ENCODE results near the gene ENTPD5.
"Not testable (repeated sequence)": the region's sequence is repeated elsewhere in the genome, so short reads cannot be mapped to it uniquely, and the experiment has no call there.

Gene ENTPD5

DNA sequence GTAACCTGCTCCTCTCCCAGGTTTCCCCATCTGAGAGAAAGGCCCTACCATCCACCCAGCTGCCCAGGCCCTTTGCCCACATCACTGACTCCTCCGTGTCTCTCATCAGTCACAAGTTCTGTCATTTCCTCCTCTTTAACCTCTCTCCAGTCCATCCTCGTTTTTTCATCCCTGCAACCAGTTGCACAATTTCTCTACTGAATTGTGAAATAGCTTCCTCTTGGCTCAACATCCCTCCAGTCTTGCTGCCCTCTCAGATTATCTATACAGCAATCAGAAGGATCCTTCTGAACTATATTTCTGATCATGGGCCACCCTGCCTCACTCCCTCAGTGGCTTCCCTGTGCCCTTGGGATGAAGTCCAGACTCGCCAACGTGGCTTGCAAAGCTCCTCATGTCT is 76.0 kb downstream of the ENTPD5 start:
- DNase-seq (ENCODE audit: low spot score), result peak; percentile 89

DNA sequence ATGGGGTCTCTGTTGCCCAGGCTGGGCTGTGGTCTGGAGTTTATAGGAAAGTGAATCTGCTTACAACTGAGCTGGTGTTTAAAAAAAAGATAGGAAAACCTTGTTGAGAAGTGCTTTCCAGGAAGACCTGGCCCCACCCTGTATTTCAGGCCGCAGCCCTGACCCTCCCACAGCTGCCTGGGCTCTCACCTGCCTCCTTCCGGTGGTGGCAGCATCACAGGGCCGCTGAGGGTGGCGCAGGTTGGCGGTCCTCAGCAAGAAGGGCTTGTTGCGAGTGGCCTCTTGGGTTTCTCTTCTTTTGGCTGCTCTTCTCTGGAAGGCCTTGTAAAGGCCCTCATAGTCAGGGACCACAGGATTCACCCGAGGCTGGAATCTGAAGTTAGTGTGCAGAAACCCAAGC is 76.9 kb downstream of the ENTPD5 start:
- no peak for DNase-seq (ENCODE audit: low spot score)

DNA sequence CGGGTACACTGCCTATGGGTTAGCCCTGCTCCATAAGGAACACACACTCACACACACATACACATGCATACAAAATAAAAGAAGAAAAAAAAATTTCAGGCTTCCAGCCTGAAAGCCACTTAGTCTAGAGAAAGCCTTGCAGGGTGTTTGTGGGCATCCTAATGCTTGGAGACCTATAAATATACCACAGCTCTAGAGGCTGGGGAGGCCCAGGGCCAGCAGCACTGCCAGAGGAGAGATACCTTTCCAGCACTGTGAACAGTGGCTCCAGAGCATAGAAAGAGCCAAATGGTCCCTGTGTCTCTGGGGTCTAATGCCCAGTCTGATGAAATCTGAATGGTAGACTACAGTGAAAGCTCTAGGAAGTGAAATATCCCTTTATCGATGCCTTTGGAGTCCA is 82.1 kb downstream of the ENTPD5 start:
- no peak for DNase-seq (ENCODE audit: low spot score)

DNA sequence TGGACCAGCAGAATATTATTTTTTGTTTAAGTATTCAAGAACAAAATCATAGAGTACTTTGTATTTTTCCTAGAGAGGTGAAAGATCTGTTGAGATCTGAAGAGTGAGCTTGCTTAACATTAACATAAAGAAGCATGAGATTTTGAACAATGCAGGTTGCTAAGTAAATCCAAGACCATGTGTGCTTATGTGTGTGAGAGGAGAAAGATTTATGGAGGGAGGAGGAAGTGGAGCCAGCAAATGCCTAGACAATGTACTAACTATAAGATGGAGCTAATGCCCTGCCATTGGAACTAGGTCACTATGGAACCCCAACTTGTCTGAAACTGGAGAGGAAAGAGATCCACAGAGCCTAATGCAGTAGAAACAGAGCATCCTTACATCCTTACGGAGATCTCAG is 82.5 kb downstream of the ENTPD5 start:
- DNase-seq (ENCODE audit: low spot score), result no peak

DNA sequence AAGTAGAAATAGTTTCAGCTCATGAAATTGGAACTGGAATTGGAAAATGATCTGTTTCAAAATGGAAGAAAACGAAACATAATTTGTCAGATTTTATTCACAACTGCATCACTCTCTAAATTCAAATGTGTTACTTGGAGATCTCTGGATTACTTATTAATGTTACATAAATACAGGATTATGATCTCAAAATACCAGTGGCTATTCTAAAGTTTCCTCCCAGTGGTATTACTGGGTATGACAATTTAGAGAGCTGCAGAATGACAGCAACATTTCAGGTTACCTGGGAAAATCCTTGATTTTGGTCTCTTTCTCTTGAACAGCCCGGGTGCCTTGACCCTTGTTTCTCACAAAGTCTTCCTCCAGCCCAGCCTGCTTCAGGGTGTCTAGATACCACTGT is 83.4 kb downstream of the ENTPD5 start:
- DNase-seq (ENCODE audit: low spot score), result peak; percentile 33

DNA sequence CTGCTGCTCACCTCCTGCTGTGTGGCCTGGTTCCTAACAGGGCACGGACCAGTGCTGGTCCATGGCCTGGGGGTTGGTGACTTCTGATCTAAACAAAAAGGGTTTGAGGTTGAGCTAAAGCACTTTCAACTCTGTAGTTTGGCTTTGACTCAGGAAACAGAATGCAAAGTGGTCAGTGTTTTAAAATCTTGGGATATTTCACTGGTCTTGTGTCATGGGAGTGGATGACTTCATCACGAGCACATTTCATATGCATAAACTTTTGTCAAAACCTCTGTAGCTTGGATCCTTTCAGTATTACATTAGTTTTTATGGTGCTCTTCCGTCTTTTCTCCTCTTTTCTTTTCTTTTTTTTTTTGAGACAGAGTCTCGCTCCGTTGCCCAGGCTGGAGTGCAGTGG is 94.8 kb downstream of the ENTPD5 start:
- no peak for DNase-seq (ENCODE audit: low spot score)

DNA sequence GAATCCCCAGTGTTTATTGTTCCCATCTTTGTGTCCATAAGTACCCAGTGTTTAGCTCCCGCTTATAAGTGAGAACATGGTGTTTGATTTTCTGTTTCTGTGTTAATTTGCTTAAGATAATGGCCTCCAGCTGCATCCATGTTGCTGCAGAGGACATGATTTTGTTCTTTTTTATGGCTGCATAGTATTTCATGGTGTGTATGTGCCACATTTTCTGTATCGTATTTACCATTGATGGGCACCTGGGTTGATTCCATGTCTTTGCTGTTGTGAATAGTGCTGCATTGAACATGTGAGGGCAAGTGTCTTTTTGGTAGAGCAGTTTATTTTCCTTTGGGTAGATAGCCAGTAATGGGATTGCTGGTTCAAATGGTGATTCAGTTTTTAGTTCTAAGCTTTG is 99.6 kb downstream of the ENTPD5 start:
- not testable (repeated sequence) for DNase-seq (ENCODE audit: low spot score)

DNA sequence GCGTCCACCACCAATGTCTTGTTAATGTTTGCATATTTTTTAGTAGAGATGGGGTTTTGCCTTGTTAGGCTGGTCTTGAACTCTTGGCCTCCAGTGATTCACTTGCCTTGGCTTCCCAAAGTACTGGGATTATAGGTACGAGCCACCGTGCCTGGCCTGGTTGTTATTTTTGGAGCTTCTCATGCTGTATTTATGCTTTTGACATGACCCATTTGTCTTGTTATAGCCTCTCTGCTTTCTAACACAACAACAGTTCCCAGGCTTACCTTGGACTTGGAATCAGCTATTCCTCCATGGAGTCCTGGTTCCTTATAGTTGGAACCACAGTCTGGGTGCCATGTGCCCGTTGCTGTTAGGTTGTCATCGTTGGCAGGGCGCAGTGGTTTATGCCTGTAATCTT is 102.8 kb downstream of the ENTPD5 start:
- DNase-seq (ENCODE audit: low spot score), result no peak

DNA sequence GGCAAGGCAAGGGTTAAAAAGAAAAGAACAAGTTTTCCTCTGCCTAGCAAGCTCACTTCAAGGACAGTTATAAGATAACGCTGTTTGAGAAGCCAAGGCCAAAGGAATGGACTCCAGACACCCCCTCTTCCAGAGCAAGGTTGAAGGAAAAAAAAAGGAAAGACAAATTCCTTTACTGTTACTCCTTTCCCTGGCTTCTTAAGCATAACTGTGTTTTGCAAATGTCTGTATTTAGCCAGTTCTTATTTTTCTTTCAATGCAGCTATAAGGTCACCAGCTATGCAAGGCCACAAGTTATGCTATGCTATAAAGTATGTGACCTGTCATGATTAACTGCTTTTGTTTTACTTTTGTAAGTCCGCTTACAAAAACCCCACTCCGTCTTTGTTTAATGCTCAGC is 105.8 kb downstream of the ENTPD5 start:
- no peak for DNase-seq (ENCODE audit: low spot score)

DNA sequence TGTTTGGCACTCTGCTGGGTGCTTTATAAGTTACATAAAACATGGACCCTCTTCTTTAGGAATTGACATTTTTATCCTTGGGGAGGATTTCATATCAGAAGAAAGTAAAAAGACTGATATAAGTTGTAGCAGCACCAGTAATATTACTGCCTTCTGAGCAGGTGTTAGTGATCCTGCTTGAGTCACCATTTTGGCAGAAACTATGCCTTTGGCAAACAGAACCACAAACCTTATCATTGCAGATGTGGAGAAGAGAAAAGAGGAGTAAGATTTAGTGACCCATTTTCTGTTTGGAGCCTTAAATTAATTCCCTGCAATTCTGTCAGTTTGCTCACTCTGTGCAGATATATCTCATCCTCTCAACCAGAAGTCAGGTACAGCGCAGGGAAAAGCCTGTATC is 109.4 kb downstream of the ENTPD5 start:
- DNase-seq (ENCODE audit: low spot score), result no peak
